Measurements from ENCODE around the gene FBXO10. TPM values are rescaled to one million over a fixed set of nuclear protein-coding genes. Genes with fewer than 3 reads are reported as not detected.

Gene FBXO10
- total and polyA plus RNA-seq, 2 of the 8 experiments (the other 6 are each of a cell fraction or from before 2014, with no cell fraction given), result 13.1 to 13.9 TPM

- 0 out of 2 replicates have a peak, but pooled peaks have one; percentile 47 for TF ChIP-seq FOSL1 (IDR thresholded peaks at IDR 0.05; ENCODE audit: insufficient read depth, low read depth, low read length)
- no peak for TF ChIP-seq TBP (IDR thresholded peaks at IDR 0.05; ENCODE audit: low read depth, low read length)
- TF ChIP-seq BACH1 (IDR thresholded peaks at IDR 0.05; ENCODE audit: low read length), result peak; percentile 93
- no peak for TF ChIP-seq TCF12 (IDR thresholded peaks at IDR 0.05; ENCODE audit: low read depth, low read length)
- peak in 1 of 2 experiments; percentile 46; a peak in 1 of 3 replicates for TF ChIP-seq POLR2A (IDR thresholded peaks at IDR 0.05; ENCODE audit: control extremely low read depth in 1 of 2, low read depth in 2 of 2, low read length in 2 of 2)
- TF ChIP-seq MAFK (IDR thresholded peaks at IDR 0.05; ENCODE audit: low read depth, low read length), result peak; percentile 82
- TF ChIP-seq POU5F1 (IDR thresholded peaks at IDR 0.05; ENCODE audit: low read depth, low read length), result no peak
Observed at GRCh38 chr9:37471942-37472684, 104.1 kb downstream of the FBXO10 start (continued).
